Effector memory CD4-positive, alpha-beta T cell (primary cell): ENCODE data around the gene HORMAD2.

Experiments
- DNase-seq, 3 donors: peaks; one replicate each; pipeline ENCODE4 v3.0.0-alpha.2; 2020
- H3K27ac ChIP-seq: 2 replicates; pipeline ENCODE4 v1.7.0; 2013; ENCODE audit warnings: mild to moderate bottlenecking, low read length, moderate library complexity; ENCODE audit not compliant: insufficient read depth, poor library complexity, severe bottlenecking
- H3K27me3 ChIP-seq: replicated peaks from 2 replicates; pipeline ENCODE4 v1.7.0; 2013; ENCODE audit warnings: mild to moderate bottlenecking, low read length; ENCODE audit not compliant: insufficient read depth, control insufficient read depth, poor library complexity, severe bottlenecking
- H3K36me3 ChIP-seq: 2 replicates; pipeline ENCODE4 v1.7.0; 2013; ENCODE audit warnings: mild to moderate bottlenecking, low read length, moderate library complexity; ENCODE audit not compliant: control insufficient read depth, insufficient read depth
- H3K4me1 ChIP-seq: 2 replicates; pipeline ENCODE4 v1.7.0; 2013; ENCODE audit warnings: low read length, mild to moderate bottlenecking; ENCODE audit not compliant: control insufficient read depth, insufficient read depth, poor library complexity, severe bottlenecking
- H3K4me3 ChIP-seq: 2 replicates; pipeline ENCODE4 v1.7.0; 2013; ENCODE audit warnings: low read length, low read depth, mild to moderate bottlenecking; ENCODE audit not compliant: insufficient read depth, poor library complexity, severe bottlenecking
- H3K9me3 ChIP-seq: 2 replicates; pipeline ENCODE4 v1.7.0; 2013; ENCODE audit warnings: mild to moderate bottlenecking, low read length, moderate library complexity; ENCODE audit not compliant: control insufficient read depth

The HORMAD2 gene

GRCh38 chr22:30186041-30186440 lies 105.8 kb downstream of the HORMAD2 start:
- no peaks in the 10 kb centered on the region for H3K27me3 ChIP-seq
- no peaks in the 10 kb centered on the region for H3K9me3 ChIP-seq
- no peak overlapping the region for H3K27ac ChIP-seq
- no peak for DNase-seq
- no peaks in the 10 kb centered on the region for H3K36me3 ChIP-seq
- H3K4me3 ChIP-seq = no peak overlapping the region
- H3K4me1 ChIP-seq = peaks cover 27% of the 10 kb centered on the region

- no peak for DNase-seq
- H3K9me3 ChIP-seq = no peaks in the 10 kb centered on the region
- H3K27ac ChIP-seq = no peak overlapping the region
- no peaks in the 10 kb centered on the region for H3K36me3 ChIP-seq
- H3K4me3 ChIP-seq = no peak overlapping the region
- peaks cover 27% of the 10 kb centered on the region for H3K4me1 ChIP-seq
- no peaks in the 10 kb centered on the region for H3K27me3 ChIP-seq
These were observed 106.2 kb downstream of the HORMAD2 start for GRCh38 chr22:30186510-30186909.

GRCh38 chr22:30187094-30187493 lies 106.8 kb downstream of the HORMAD2 start:
- Histone ChIP-seq H3K36me3 (no peaks in the 10 kb centered on the region), H3K4me1 (peaks cover 27% of the 10 kb centered on the region), H3K4me3 (no peak overlapping the region), H3K9me3 (no peaks in the 10 kb centered on the region), H3K27me3 (no peaks in the 10 kb centered on the region), H3K27ac (no peak overlapping the region)
- DNase-seq = no peak

GRCh38 chr22:30187529-30188407 lies 107.5 kb downstream of the HORMAD2 start:
- no peaks in the 10 kb centered on the region for H3K36me3 ChIP-seq
- H3K9me3 ChIP-seq = no peaks in the 10 kb centered on the region
- peaks cover 27% of the 10 kb centered on the region for H3K4me1 ChIP-seq
- H3K27me3 ChIP-seq = no peaks in the 10 kb centered on the region
- DNase-seq = no peak
- no peak overlapping the region for H3K4me3 ChIP-seq
- no peak overlapping the region for H3K27ac ChIP-seq

- peaks cover 27% of the 10 kb centered on the region for H3K4me1 ChIP-seq
- H3K4me3 ChIP-seq = no peak overlapping the region
- no peaks in the 10 kb centered on the region for H3K27me3 ChIP-seq
- no peaks in the 10 kb centered on the region for H3K36me3 ChIP-seq
- no peaks in the 10 kb centered on the region for H3K9me3 ChIP-seq
- H3K27ac ChIP-seq = no peak overlapping the region
- DNase-seq = no peak
These were observed 108.6 kb downstream of the HORMAD2 start for GRCh38 chr22:30188911-30189310.

GRCh38 chr22:30190574-30190973 lies 110.3 kb downstream of the HORMAD2 start:
- Histone ChIP-seq H3K4me3 (no peak overlapping the region), H3K4me1 (peaks cover 20% of the 10 kb centered on the region), H3K27ac (no peak overlapping the region)

GRCh38 chr22:30191040-30191701 lies 110.9 kb downstream of the HORMAD2 start:
- H3K4me1 ChIP-seq = peaks cover 26% of the 10 kb centered on the region
- no peak overlapping the region for H3K27ac ChIP-seq
- no peaks in the 10 kb centered on the region for H3K9me3 ChIP-seq

More at GRCh38 chr22:30190574-30190973, 110.3 kb downstream of the HORMAD2 start:
- Histone ChIP-seq H3K27me3 (no peaks in the 10 kb centered on the region), H3K36me3 (no peaks in the 10 kb centered on the region), H3K9me3 (no peaks in the 10 kb centered on the region)
- DNase-seq = no peak

GRCh38 chr22:30192427-30192826 lies 112.2 kb downstream of the HORMAD2 start:
- DNase-seq = no peak
- no peak overlapping the region for H3K4me3 ChIP-seq

More at GRCh38 chr22:30191040-30191701, 110.9 kb downstream of the HORMAD2 start:
- Histone ChIP-seq H3K4me3 (no peak overlapping the region), H3K36me3 (no peaks in the 10 kb centered on the region), H3K27me3 (no peaks in the 10 kb centered on the region)
- DNase-seq = no peak

GRCh38 chr22:30193031-30193775 lies 112.9 kb downstream of the HORMAD2 start:
- no peak overlapping the region for H3K4me3 ChIP-seq
- H3K27me3 ChIP-seq = no peaks in the 10 kb centered on the region
- H3K36me3 ChIP-seq = no peaks in the 10 kb centered on the region
- H3K4me1 ChIP-seq = peaks cover 29% of the 10 kb centered on the region
- no peaks in the 10 kb centered on the region for H3K9me3 ChIP-seq
- no peak for DNase-seq
- no peak overlapping the region for H3K27ac ChIP-seq

More at GRCh38 chr22:30192427-30192826, 112.2 kb downstream of the HORMAD2 start:
- Histone ChIP-seq H3K27me3 (no peaks in the 10 kb centered on the region), H3K27ac (no peak overlapping the region), H3K9me3 (no peaks in the 10 kb centered on the region), H3K4me1 (peaks cover 36% of the 10 kb centered on the region), H3K36me3 (no peaks in the 10 kb centered on the region)
